ENCODE measurements around the gene ATAD3A.
A peak's percentile ranks its signal among the peaks of the same experiment; 100 is the strongest.
"Not testable (repeated sequence)": the region's sequence is repeated elsewhere in the genome, so short reads cannot be mapped to it uniquely, and the experiment has no call there.

Gene ATAD3A

GRCh38 chr1:1547476-1547875 lies 35.5 kb downstream of the ATAD3A start:
- in situ Hi-C loops (cut with MboI; ENCODE audit: low pct_unique_long_range_greater_than_20kb, low sequenced_read_pairs) = no loop called here
- no peak for DNase-seq

GRCh38 chr1:1548591-1548990 lies 36.6 kb downstream of the ATAD3A start:
- in situ Hi-C loops (cut with MboI; ENCODE audit: low pct_unique_long_range_greater_than_20kb, low sequenced_read_pairs) = no loop called here
- DNase-seq = no peak

- no peak for DNase-seq
- in situ Hi-C loops (cut with MboI; ENCODE audit: low pct_unique_long_range_greater_than_20kb, low sequenced_read_pairs) = no loop called here
Measured at GRCh38 chr1:1550087-1550486, 38.1 kb downstream of the ATAD3A start.

GRCh38 chr1:1550591-1551432 lies 38.9 kb downstream of the ATAD3A start:
- peak; percentile 43 for DNase-seq
- in situ Hi-C loops (cut with MboI; ENCODE audit: low pct_unique_long_range_greater_than_20kb, low sequenced_read_pairs) = no loop called here

- DNase-seq = no peak
- in situ Hi-C loops (cut with MboI; ENCODE audit: low pct_unique_long_range_greater_than_20kb, low sequenced_read_pairs) = no loop called here
Measured at GRCh38 chr1:1551524-1552262, 39.7 kb downstream of the ATAD3A start.

- no peak for DNase-seq
- in situ Hi-C loops (cut with MboI; ENCODE audit: low pct_unique_long_range_greater_than_20kb, low sequenced_read_pairs) = no loop called here
Measured at GRCh38 chr1:1552263-1552639, 40.3 kb downstream of the ATAD3A start.

GRCh38 chr1:1553821-1554494 lies 42.0 kb downstream of the ATAD3A start:
- no peak for DNase-seq
- in situ Hi-C loops (cut with MboI; ENCODE audit: low pct_unique_long_range_greater_than_20kb, low sequenced_read_pairs) = no loop called here

- in situ Hi-C loops (cut with MboI; ENCODE audit: low pct_unique_long_range_greater_than_20kb, low sequenced_read_pairs) = no loop called here
- DNase-seq = no peak
Measured at GRCh38 chr1:1554550-1554925, 42.6 kb downstream of the ATAD3A start.

GRCh38 chr1:1554926-1555915 lies 43.3 kb downstream of the ATAD3A start:
- in situ Hi-C loops (cut with MboI; ENCODE audit: low pct_unique_long_range_greater_than_20kb, low sequenced_read_pairs) = no loop called here
- no peak for DNase-seq

GRCh38 chr1:1556505-1556904 lies 44.5 kb downstream of the ATAD3A start:
- no peak for DNase-seq
- in situ Hi-C loops (cut with MboI; ENCODE audit: low pct_unique_long_range_greater_than_20kb, low sequenced_read_pairs) = no loop called here

GRCh38 chr1:1556961-1557360 lies 45.0 kb downstream of the ATAD3A start:
- DNase-seq; in situ Hi-C loops (cut with MboI; ENCODE audit: low pct_unique_long_range_greater_than_20kb, low sequenced_read_pairs): not testable (repeated sequence)

GRCh38 chr1:1557688-1558087 lies 45.7 kb downstream of the ATAD3A start:
- DNase-seq; in situ Hi-C loops (cut with MboI; ENCODE audit: low pct_unique_long_range_greater_than_20kb, low sequenced_read_pairs): not testable (repeated sequence)

GRCh38 chr1:1558591-1558990 lies 46.6 kb downstream of the ATAD3A start:
- in situ Hi-C loops (cut with MboI; ENCODE audit: low pct_unique_long_range_greater_than_20kb, low sequenced_read_pairs) = no loop called here
- DNase-seq = no peak

- DNase-seq = no peak
- in situ Hi-C loops (cut with MboI; ENCODE audit: low pct_unique_long_range_greater_than_20kb, low sequenced_read_pairs) = no loop called here
Measured at GRCh38 chr1:1559066-1559465, 47.1 kb downstream of the ATAD3A start.

GRCh38 chr1:1560178-1560577 lies 48.2 kb downstream of the ATAD3A start:
- in situ Hi-C loops (cut with MboI; ENCODE audit: low pct_unique_long_range_greater_than_20kb, low sequenced_read_pairs) = no loop called here
- DNase-seq = no peak

- DNase-seq = no peak
- in situ Hi-C loops (cut with MboI; ENCODE audit: low pct_unique_long_range_greater_than_20kb, low sequenced_read_pairs) = no loop called here
Measured at GRCh38 chr1:1561801-1562470, 50.0 kb downstream of the ATAD3A start.

- DNase-seq = no peak
- in situ Hi-C loops (cut with MboI; ENCODE audit: low pct_unique_long_range_greater_than_20kb, low sequenced_read_pairs) = no loop called here
Measured at GRCh38 chr1:1562556-1563195, 50.7 kb downstream of the ATAD3A start.

GRCh38 chr1:1563688-1564087 lies 51.7 kb downstream of the ATAD3A start:
- DNase-seq = no peak
- in situ Hi-C loops (cut with MboI; ENCODE audit: low pct_unique_long_range_greater_than_20kb, low sequenced_read_pairs) = no loop called here

Measured in KBM-7 (cell line).